NK-92 (cell line): Measurements from ENCODE around the gene C6.
"Not testable (repeated sequence)": the region's sequence is repeated elsewhere in the genome, so short reads cannot be mapped to it uniquely, and the experiment has no call there.

Source experiments
- DNase-seq: peaks from one replicate; lab custom pipeline; 2025; ENCODE audit not compliant: unreplicated experiment; lab: John Stamatoyannopoulos, UW

C6 gene

DNA sequence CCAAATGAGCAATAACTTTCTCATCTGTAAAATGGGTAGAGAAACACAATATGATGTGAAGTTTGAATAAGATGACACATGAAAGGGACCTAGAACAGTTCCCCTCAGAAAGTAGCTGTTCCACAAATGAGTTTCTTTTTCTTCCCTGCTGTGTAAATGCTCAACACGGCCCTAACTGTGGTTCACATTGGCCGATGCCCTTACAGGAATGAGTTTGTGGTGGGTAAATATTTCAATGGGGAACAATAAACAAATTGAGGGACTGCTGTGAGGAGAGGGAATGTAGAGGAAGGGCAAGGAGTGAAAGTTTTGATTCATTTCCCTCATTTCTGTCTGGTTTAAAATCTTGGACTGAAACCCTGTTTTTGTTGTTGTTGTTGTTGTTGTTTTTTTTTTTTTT is 12.8 kb downstream of the C6 start:
- no peak for DNase-seq

DNA sequence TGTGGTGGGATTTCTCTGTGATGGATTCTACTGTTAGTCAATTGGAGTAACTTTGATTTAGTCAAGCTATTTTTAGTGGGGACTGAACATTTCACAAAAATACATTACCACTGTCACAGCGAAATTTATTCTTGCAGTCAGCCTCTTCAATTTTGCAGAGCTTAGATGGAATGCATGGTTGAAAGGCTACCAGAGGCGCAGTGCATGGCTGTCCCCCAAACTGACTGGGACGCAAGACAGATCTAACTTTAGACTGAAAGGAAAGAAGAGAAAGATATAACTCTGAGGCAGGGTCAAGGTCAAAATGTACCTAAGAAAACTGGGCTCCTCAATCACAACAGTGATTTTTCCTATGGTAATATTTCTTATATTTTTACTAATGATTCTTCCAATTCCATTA is 13.7 kb downstream of the C6 start:
- DNase-seq: no peak

DNA sequence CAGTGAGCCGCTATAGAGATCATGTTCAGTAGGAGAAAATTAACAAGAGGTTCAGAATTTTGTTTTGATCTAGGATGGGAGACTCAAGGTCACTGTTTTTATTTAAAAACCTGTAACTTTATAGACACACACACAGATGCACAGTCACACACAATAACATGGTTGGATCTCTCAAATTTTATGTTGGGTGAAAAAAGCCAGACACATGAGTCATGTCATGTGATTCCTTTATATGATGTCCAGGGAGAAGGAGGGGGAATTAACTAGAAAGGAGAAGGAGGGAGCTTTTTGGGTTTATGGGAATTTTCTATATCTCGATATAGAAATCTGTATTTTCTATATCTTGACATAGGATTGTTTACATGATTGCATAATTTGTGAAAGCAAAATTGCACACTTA is 17.1 kb downstream of the C6 start:
- no peak for DNase-seq

DNA sequence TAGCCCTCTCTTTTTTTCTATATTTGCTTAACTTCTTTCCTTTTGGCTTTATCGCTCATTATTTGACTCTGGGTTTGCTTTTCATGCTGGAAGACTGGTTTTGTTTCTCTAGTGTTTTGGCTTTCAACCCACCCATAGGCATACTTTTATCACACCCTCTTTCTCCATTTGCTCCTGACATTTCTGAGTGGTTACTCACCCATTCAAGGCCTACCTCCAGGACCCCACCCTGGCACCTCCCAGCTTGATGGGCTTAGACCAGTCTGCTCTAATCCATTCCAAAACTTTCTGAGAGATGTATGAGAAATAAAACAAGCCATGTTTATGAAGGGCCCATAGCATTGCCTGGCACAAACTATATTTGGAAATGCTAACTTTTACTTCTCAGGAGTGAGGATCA is 18.1 kb downstream of the C6 start:
- no peak for DNase-seq

DNA sequence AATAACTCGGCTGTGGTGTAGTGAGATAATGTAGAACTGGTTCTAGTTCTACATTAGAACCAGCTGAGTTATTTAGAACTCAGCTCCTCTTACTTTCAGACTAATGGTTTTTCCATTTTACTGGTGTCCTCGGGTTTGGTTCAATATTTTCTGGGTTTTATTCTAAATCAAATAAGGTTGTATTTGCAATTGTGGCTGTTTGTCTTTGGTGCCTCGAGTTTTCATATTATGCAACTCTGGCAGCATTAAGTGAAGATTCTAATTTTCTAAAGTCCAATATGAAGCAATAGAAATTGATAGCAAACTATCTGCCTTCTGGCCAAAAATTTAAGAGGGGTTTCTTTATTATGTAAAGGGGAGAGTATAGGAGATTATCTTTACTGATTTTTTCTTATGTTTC is 19.0 kb downstream of the C6 start:
- no peak for DNase-seq

DNA sequence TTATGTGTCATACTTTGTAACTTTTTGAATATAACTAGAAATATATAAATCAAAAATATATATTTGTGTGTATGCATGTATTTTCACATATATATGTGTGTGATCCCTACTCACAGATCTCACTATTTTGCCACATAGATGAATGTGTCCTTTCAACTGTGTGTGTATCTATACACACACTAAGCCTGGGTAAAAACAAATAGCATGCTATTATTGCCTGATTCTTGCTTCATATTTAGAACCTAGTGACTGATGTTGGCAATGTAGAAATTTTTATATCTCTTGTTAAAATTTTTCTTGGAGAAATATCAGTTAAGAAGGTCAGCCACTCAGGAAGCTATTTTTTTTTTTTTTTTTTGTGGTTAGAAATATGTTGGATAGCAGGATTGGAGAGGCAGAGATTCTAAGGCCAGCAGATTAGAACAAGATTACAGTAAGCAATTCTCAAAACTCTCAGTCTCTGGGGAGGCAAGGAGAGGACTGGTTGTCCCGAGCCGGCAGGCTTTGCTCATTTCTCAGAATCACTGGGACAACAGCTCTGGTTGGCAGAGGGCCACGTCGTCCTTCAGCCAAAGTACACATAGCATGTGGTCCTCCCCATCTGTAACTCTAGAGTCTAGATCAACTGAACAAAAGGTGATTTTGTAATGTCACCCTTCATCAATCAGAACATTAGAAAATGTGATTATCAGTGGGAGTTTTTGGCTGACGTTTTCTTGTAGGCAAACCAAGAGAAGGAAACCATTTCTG is 19.7 kb downstream of the C6 start:
- DNase-seq: no peak

DNA sequence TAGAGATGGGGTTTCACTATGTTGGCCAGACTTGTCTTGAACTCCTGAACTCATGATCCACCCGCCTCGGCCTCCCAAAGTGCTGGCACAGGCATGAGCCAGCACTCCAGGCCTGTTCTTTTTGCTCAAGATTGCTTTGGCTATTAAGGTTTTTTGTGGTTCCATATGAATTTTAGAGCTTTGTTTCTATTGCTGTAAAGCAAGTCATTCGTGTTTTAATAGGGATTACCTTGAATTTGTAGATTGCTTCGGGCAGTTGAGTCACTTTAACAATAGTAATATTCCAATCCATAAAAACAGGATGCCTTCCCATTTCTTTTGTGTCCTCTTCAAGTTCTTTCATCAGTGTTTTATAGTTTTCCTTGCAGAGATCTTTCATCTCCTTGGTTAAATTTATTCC is 22.1 kb downstream of the C6 start:
- no peak for DNase-seq

DNA sequence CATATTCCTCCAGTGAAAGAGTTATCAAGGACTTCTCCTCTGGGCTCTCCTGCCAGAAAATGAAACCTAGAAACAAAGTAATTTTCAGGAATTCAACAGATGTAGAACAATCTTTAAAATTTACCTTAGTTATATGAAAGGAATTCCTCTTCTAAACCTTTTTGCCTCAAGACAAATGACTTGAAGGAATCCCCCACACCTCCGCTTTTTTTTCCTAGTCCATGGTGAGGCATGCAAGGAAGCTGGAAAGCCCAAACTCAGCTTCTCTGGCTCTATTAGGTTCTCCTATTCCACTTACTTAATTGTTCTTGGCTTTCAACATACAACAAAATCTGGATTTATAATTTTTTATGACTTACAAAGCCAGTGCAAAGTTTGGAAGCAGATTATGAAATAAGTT is 27.2 kb downstream of the C6 start:
- no peak for DNase-seq

DNA sequence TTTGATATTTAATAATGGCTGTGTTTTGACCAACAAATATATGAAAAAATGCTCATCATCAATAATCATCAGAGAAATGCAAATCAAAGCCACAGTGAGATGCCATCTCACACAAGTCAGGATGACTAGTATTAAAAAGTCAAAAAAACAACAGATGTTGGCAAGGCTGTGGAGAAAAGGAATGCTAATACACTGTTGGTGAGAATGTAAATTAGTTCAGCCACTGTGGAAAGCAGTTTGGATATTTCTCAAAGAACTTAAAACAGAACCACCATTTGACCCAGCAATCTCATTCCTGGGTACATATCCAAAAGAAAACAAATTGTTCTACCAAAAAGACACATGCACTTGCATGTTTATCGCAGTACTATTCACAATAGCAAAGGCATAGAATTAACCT is 30.0 kb downstream of the C6 start:
- not testable (repeated sequence) for DNase-seq

DNA sequence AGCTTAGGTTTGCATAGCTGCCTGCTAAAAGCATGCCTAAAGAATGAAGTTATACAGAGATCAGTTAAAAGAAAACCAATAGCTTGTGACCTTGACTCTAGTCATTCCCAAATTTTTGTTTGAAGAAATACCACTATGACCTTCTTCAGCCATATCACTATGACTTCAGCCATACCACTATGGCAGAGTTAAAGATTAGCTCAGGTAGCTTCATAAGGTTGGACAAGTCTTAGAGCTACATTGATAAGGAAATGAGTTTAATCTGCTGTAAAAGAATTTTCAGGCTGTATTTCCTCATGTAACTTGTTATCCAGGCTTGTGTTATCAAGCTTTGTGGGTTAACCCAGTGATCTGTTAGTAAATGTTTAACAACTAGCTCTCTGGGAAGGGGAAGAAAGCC is 30.7 kb downstream of the C6 start:
- no peak for DNase-seq

DNA sequence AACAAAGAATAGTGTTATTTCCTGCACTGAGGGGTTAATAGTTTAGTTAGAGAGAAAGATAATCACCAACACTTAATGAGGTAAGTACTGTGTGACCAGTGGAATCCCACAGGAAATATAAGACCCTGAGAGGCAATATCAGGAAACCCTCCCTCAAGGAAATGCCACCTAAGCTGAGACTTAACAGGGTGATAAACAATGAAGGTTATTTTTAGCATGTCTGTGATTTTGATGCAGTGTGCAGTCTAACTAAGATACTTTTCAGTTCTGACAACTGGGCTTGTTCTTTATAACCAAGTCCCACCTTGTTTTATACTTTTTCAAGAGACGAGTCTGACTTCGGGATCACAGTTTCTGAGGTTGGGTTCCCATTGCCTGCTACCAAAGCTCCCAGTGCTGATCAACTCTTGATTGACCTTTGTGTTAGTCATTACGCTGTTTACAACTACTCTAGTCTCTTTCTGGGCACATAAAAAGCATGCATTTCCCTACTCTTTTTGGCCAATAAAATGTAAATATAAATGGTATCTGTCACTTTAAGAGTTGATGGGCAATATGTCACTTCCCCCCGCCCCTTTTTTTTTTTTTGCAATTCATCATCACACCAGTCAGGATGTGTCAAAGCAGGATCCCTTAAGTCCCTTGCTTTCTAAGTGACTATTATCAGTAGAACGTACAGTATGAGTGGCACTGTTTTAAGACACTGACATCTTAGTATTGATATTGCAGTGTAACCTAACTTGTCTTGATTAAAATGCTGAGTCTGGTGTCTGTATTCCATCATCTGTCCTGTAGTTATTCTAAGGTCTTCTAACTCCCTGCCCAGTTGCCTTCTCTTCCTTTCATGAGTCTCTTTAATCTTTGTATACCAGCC is 31.4 kb downstream of the C6 start:
- no peak for DNase-seq

DNA sequence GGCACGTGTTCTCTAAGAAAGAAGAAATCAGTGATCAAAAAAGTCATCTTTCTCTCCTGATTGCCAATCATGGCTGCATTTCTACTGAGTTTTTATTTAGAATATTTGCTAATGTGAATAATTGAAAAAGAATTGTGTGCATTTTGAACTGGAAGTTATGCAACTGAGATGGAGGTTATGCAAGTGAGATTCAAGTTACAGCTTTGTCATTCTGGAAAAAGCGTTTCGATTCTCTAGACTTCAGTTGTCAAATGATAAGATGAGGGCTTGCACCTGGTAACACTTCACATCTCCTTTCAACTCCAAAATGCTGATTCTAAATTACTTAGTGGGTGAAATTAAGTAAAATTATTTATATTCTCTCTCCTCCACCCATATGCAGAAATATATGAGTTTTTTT is 36.4 kb downstream of the C6 start:
- no peak for DNase-seq

DNA sequence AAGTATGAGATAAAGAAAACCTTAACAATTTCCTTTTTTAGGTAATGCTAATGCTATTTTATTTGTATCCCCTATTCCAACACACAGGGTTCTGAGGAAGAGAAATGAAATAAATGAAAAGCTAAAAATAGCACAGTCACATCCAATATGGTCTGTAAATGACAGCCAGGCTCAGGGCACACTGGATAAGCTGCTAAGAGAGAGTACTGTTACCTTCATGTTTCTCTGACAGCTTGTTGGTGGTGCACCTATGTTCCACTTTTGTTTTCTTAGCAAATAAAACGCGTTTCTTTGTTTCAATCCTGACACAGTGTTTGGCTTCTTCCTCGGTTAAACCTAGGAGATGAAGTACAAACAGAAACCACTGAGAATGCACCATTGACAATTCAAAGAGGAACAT is 41.3 kb downstream of the C6 start:
- DNase-seq: no peak

DNA sequence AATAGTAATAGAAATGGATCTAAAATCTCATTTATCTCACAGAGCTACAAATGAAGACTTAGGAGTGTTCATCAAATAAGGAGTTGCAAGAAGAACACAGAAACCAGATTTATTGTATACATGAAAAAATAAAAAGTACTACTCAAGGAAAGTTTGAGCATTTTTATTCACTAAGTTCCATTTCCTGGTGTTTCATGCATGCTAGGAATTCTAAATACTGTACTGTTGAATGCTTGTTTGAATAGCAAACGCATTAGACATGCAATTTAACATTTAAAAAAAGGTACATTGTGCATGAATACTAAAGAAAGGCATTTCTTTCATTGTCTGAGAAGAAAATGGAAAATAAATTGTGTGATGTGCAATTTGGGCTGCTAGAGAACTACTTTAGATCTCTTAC is 52.1 kb downstream of the C6 start:
- DNase-seq: no peak

DNA sequence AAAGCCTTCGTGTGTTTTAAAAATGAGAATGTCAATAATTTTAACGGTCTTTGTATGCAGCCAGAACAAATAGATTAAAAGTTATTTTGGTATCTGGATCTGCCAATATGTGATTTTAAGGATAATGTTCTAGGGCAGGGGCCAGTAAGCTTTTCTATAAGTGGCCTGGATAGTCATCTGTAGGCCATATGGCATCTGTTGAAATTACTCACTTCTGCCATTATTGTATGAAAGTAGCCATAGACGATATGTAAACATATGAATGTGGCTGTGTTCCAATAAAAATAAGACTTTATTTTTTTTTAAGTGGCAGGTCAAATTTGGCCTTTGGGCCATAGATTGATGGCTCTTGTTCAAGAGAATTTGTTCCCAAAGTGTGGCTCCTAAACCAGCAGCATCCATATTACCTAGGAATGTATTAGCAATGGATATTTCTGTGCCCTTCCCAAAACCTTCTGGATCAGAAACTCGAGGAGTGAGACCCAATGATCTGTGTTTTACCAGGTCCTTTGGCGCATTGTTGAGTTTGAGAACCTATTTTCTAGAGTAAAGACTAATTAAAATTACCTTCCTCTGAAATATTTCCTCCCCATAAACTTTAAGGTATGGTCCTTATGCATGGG is 55.9 kb downstream of the C6 start:
- no peak for DNase-seq

DNA sequence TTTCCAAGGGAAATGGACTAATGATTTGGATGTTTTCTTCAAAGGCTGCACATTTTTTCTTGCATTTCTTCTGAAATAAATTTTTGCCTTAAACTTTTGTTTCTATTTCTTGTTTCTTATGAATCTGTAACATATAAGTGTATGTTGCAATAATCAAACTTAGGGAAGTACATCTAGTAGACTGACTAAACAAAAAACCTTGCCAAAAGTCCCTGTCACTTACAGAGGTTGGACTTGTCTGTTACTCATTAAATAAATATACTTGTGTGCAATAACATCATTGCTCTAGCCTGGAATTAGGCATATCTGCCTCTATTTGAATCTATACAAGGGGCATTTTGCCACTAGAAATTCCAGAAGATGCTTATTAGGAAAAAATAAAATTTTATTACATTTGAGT is 56.6 kb downstream of the C6 start:
- no peak for DNase-seq

DNA sequence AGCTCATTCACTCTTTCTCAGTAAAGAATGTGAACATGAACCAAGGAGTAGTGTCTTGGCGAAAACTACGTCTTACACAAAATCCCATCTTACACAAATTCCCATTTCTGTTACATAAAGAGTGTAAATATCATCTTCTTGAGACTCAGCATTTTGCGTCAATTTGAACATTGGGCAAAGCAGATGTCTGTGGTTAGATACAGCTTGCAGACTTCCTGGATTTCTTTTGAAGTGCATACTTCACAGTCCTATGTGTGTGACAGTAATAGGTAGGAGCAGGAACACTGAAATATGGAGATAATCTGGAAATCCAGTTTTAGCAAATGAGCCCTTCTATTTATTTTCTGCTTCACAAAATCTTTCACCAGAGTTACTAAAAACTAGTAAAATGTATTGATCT is 58.8 kb downstream of the C6 start:
- no peak for DNase-seq

DNA sequence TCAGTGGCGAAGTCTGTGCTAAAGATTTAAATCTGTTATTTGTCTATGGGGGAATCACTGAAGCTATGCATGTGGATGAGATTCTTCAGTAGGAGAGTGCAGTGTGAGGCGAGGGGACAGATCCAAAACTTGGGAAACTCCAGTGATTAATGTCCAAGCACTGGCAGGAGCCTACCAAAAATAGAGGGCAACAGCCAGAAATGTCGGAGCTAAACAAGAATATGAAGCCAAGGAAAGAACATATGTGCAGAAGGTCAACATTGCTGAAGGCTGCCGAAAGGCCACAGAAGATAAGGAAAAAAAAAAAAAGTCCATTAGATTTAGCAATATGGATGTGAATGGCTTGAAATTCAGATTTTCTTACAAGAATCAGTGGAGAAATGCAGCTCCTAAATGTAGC is 61.8 kb downstream of the C6 start:
- no peak for DNase-seq

DNA sequence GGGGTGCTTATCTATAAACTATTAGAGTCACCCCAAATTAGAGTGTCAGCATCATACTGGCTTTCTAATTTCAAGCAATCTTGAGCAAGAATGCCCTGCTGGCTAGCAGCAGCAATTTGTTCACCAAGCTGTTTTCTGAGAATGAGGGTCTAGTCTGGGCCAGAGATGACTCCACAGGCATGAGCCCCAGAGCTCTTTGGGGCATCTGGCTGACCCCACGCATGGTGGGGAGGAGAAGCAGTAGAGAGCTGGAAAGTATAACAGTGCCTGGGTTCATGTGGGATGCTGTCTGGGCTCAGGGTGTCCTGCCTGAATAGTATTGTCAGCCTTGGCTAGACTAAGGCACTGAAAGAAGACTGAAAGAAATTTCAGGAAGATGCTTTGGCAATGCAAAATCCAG is 64.9 kb downstream of the C6 start:
- DNase-seq: no peak

DNA sequence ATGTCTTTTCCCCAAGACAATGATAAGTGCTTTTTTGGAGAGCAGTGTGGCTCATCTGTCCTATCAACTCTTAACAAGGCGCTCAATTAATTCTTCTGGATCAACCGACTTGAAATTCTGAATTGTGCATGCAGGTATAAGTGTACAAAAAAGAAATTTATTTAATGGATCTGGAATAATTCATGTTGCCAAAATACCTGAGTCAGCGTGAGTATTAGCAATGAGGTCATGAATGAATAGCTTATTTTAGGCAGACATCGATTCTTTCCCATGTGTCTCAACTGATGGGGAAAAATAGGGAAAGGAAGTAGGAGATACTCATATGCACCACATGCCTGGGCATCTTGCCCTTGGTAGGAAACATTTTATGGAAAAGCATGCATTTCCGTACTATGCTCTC is 68.0 kb downstream of the C6 start:
- no peak for DNase-seq

DNA sequence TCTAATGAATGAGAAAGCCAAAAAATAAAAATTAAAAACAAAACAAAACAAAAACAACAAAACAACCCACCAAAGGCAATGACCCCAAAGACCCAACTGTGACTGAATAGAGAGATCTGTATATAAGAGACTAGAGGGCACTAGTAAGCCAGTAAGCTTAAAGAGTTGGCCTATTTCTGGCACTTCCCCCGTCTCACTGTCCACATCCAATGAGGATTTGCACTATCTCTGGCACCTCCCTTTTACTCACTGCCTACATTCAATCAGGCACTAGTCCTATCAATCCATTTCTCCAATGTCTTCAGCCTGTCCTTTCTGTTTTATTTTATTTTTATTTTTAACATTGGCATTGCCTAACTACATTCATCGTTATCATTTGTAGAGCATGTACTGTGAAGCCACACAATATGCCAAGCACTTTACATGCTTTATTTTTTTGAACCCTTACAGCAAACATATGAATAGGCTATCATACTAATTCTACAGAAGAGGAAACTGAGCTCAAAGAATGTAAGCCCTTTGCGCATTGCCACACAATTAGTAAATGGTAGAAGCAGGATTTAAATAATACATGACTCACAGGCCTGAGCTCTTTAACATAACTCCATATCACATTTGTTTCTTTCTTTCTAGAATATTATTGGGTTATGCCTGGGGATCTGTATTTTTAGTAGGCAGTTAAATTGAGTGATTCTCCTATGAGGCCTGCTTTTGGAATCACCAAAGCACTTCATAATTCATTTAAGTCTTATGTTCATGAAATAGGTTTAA is 70.0 kb downstream of the C6 start:
- DNase-seq: no peak
